ENCODE data around the gene TMEM187. TPM values are rescaled to one million over a fixed set of nuclear protein-coding genes. Genes with fewer than 3 reads are reported as not detected.

TMEM187 gene
- total and polyA plus RNA-seq, 10 of the 15 experiments (the other 5 are each of a cell fraction or from before 2014, with no cell fraction given), result 0.45 to 8.5 (median 4.1) TPM

- TF ChIP-seq ZNF687 (IDR thresholded peaks at IDR 0.05) (peak; percentile 98), EED (IDR thresholded peaks at IDR 0.05; ENCODE audit: low read depth) (no peak), SUZ12 (IDR thresholded peaks at IDR 0.05; ENCODE audit: unreplicated experiment) (no peak), CEBPZ (IDR thresholded peaks at IDR 0.05; ENCODE audit: low read depth, low read length) (no peak), SPI1 (IDR thresholded peaks at IDR 0.05; ENCODE audit: borderline replicate concordance, insufficient read depth, low read depth, low read length) (peak; percentile 45; the same call in 1 of the 2 replicates), SMAD1 (IDR thresholded peaks at IDR 0.05; ENCODE audit: low read depth, partially characterized antibody) (no peak), PAX5 (IDR thresholded peaks at IDR 0.05; ENCODE audit: borderline replicate concordance, low read depth, low read length) (no peak; the same call in 1 of the 2 replicates), STAT1 (conservative IDR thresholded peaks at IDR 0.05) (0 out of 2 replicates have a peak, but pooled peaks have one; percentile 9), SREBF1 (IDR thresholded peaks at IDR 0.05; ENCODE audit: low read length) (no peak), CHD2 (IDR thresholded peaks at IDR 0.05; ENCODE audit: borderline replicate concordance, low read depth, low read length) (no peak; the same call in 1 of the 2 replicates), MTA3 (IDR thresholded peaks at IDR 0.05; ENCODE audit: borderline replicate concordance, low read length) (no peak; the same call in 1 of the 2 replicates), SREBF2 (IDR thresholded peaks at IDR 0.05; ENCODE audit: low read length) (no peak), TCF7 (IDR thresholded peaks at IDR 0.05; ENCODE audit: borderline replicate concordance) (no peak), RUNX3 (IDR thresholded peaks at IDR 0.05; ENCODE audit: low read length) (peak; percentile 42), RFX5 (IDR thresholded peaks at IDR 0.05; ENCODE audit: low read depth, low read length) (no peak), SIN3A (IDR thresholded peaks at IDR 0.05; ENCODE audit: low read depth, low read length) (0 out of 2 replicates have a peak, but pooled peaks have one; percentile 16), CEBPB (IDR thresholded peaks at IDR 0.05; ENCODE audit: borderline replicate concordance in 1 of 2, low read depth in 2 of 2, low read length in 2 of 2) (no peak), ZZZ3 (IDR thresholded peaks at IDR 0.05; ENCODE audit: control insufficient read depth, insufficient read length, low read depth) (no peak), TBL1XR1 (IDR thresholded peaks at IDR 0.05; ENCODE audit: low read depth, low read length) (no peak; the same call in 1 of the 2 replicates), RAD21 (IDR thresholded peaks at IDR 0.05; ENCODE audit: insufficient read depth, low read depth, low read length) (no peak), ASH2L (IDR thresholded peaks at IDR 0.05; ENCODE audit: borderline replicate concordance, low read depth) (0 out of 2 replicates have a peak, but pooled peaks have one; percentile 28), EGR1 (IDR thresholded peaks at IDR 0.05; ENCODE audit: borderline replicate concordance in 1 of 2, low read depth in 2 of 2, low read length in 2 of 2) (peak in 1 of 2 experiments; percentile 29; a peak in 1 of 3 replicates), NFYB (IDR thresholded peaks at IDR 0.05; ENCODE audit: insufficient read depth, low read depth, low read length) (no peak)
These were observed 845 bp upstream of the TMEM187 start, which contains the start of gene HCFC1 (continued) for GRCh38 chrX:153971450-153972367.

All from GM12878 (cell line).